Liver (tissue), 9 donors: Measurements from ENCODE around the gene DHRS9. TPM values are rescaled to one million over a fixed set of nuclear protein-coding genes. Genes with fewer than 3 reads are reported as not detected.

ENCODE experiments used
- DNase-seq: peaks from one replicate; pipeline ENCODE4 v3.0.0-alpha.2; 2017; ENCODE audit warnings: low spot score
- H3K27ac ChIP-seq, 2 donors: one replicate each; pipeline ENCODE4 v1.7.0; 2013; ENCODE audit warnings: inconsistent platforms in 2 of 2, low read length in 2 of 2, control low read depth in 1 of 2, low read depth in 1 of 2, mild to moderate bottlenecking in 1 of 2
- H3K27me3 ChIP-seq, 4 donors: one replicate each; pipeline versions ENCODE4 v1.6.1 to v1.7.0; 2013; ENCODE audit warnings: low read length in 3 of 4, inconsistent platforms in 1 of 4, mild to moderate bottlenecking in 1 of 4, moderate library complexity in 1 of 4; ENCODE audit not compliant: control insufficient read depth in 4 of 4, insufficient read depth in 4 of 4
- H3K36me3 ChIP-seq, 4 donors: one replicate each; pipeline versions ENCODE4 v1.6.1 to v1.7.0; 2013; ENCODE audit warnings: low read length in 3 of 4, mild to moderate bottlenecking in 3 of 4, low read depth in 1 of 4, moderate library complexity in 1 of 4; ENCODE audit not compliant: control insufficient read depth in 4 of 4, insufficient read depth in 3 of 4
- H3K4me1 ChIP-seq, 4 donors: one replicate each; pipeline versions ENCODE4 v1.6.1 to v1.7.0; 2013; ENCODE audit warnings: low read length in 3 of 4, mild to moderate bottlenecking in 3 of 4, moderate library complexity in 1 of 4; ENCODE audit not compliant: control insufficient read depth in 4 of 4, insufficient read depth in 4 of 4
- H3K4me3 ChIP-seq, 3 donors: one replicate each; pipeline versions ENCODE4 v1.6.1 to v1.7.0; 2013; ENCODE audit warnings: low read length in 3 of 3, control low read depth in 1 of 3, low read depth in 1 of 3, mild to moderate bottlenecking in 1 of 3
- H3K9ac ChIP-seq, 2 donors: one replicate each; pipeline ENCODE4 v1.7.0; 2013; ENCODE audit warnings: low read length in 2 of 2, mild to moderate bottlenecking in 2 of 2, moderate library complexity in 2 of 2, control low read depth in 1 of 2, low read depth in 1 of 2
- H3K9me3 ChIP-seq, 4 donors: one replicate each; pipeline versions ENCODE4 v1.6.1 to v1.7.0; 2013; ENCODE audit warnings: low read length in 3 of 4; ENCODE audit not compliant: control insufficient read depth in 4 of 4
- EGR1 ChIP-seq, 2 donors: IDR thresholded peaks; 2 replicates each; pipeline ENCODE4 v1.6.1; 2016 to 2018; ENCODE audit warnings: antibody characterized with exemption in 2 of 2, low read depth in 2 of 2
- FOXA2 ChIP-seq: IDR thresholded peaks from 2 replicates; pipeline ENCODE4 v1.6.1; 2016; ENCODE audit warnings: antibody characterized with exemption
- GABPA ChIP-seq, 2 donors: IDR thresholded peaks in 1 of 2; conservative IDR thresholded peaks in 1 of 2; 2 replicates each; pipeline ENCODE4 v1.6.1; 2016; ENCODE audit warnings: antibody characterized with exemption in 2 of 2, mild to moderate bottlenecking in 1 of 2, moderate library complexity in 1 of 2
- HNF4G ChIP-seq: IDR thresholded peaks from 2 replicates; pipeline ENCODE4 v1.6.1; 2016; ENCODE audit warnings: antibody characterized with exemption
- RAD21 ChIP-seq, 2 donors: IDR thresholded peaks; 2 replicates each; pipeline ENCODE4 v1.6.1; 2016; ENCODE audit warnings: antibody characterized with exemption in 2 of 2, mild to moderate bottlenecking in 2 of 2
- RXRA ChIP-seq, 2 donors: IDR thresholded peaks; 2 replicates each; pipeline ENCODE4 v1.6.1; 2017 to 2018; ENCODE audit warnings: antibody characterized with exemption in 2 of 2, mild to moderate bottlenecking in 1 of 2
- SP1 ChIP-seq: IDR thresholded peaks from 2 replicates; pipeline ENCODE4 v1.6.1; 2018; ENCODE audit warnings: antibody characterized with exemption, mild to moderate bottlenecking
- TAF1 ChIP-seq: conservative IDR thresholded peaks from 2 replicates; pipeline ENCODE4 v1.6.1; 2016; ENCODE audit warnings: antibody characterized with exemption, mild to moderate bottlenecking
- WGBS: extraction: QIAGEN DNeasy Blood & Tissue Kit; methylation state at CpG from one replicate; pipeline ENCODE4 v1.1.7; 2013; 5-methylcytosine and 5-hydroxymethylcytosine counted together
- polyA plus RNA-seq, 2 donors: library from polyadenylated mRNA; stranded (reverse) in 1 of 2; unstranded in 1 of 2; fragments of 200-250 nt in 1 of 2; fragments of >200 nt in 1 of 2; fragmentation: Nextera tagmentation in 1 of 2; extraction: Ambion mirVana in 1 of 2; gene quantifications; one replicate each; pipeline versions ENCODE4 v1.2.1 to v1.2.3, GENCODE V29; 2013 to 2015
- total RNA-seq, 2 donors: library from RNA; depleted of rRNA; stranded (reverse); fragments of >200 nt; gene quantifications; one replicate each; pipeline ENCODE4 v1.2.3, GENCODE V29; 2014
- TF ChIP-seq, protein P1 (sequence below): fragments of 150-350 bp; IDR thresholded peaks from 2 replicates; pipeline ENCODE4 v1.5.1; 2017; ENCODE audit warnings: improper control_type of control experiment, low read depth, low read length; ENCODE audit not compliant: missing input control
- TF ChIP-seq, protein P2 (sequence below): IDR thresholded peaks from 2 replicates; pipeline ENCODE4 v1.6.1; 2016; ENCODE audit warnings: antibody characterized with exemption, mild to moderate bottlenecking
- TF ChIP-seq, protein P3 (sequence below): IDR thresholded peaks from 2 replicates; pipeline ENCODE4 v1.6.1; 2016; ENCODE audit warnings: antibody characterized with exemption
- donor health status: healthy.
- donor health status: healthy.
- donor health status: healthy.
- donor health status: healthy.
- donor health status: healthy.

Gene DHRS9
- total and polyA plus RNA-seq, 4 donors, result 0.25 to 0.93 (median 0.63) TPM

DNA sequence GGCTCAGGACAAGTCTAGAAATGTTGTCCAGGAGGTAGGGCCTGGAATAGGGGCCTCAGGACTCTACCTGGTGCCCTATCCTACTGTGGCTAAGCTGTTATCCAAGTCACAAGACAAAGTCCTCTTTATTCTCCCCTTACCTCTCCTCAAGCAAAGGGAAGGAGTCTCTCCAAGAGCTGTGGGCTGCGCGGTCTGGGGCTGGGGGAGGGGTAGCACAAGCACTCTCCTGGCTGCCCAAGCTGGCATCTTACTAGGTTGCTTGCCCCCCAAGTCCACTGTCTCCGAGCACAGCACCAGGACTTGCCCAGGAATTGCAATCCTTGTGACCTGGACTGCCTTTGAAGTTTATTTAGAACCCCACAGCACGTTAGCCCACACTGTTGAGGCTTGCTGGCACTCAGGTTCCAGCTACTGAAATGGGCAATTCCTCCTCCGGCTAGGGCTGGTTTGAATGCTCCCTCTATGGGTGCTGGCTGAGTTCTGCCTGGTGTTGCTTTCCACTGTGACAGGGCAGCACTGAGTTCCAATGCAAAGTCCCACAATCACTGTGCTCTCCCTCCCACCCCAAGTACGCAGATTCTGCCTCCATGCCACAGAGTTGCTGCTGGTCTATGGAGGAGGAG, 18.5 kb downstream of the DHRS9 start:
- WGBS, result 78% methylated on average over 6 of the region's 6 CpGs
- Histone ChIP-seq H3K4me3 (no peak overlapping the region), H3K27ac (no peak overlapping the region), H3K9me3 (no peaks in the 10 kb centered on the region), H3K36me3 (peaks cover 0 to 1% (median 0%) of the 10 kb centered on the region in 4 donors), H3K4me1 (no peaks in the 10 kb centered on the region), H3K27me3 (no peaks in the 10 kb centered on the region), H3K9ac (no peak overlapping the region)
- peak; percentile 73 to 80 for TF ChIP-seq RAD21 (IDR thresholded peaks at IDR 0.05)
- TF ChIP-seq, protein P1, sequence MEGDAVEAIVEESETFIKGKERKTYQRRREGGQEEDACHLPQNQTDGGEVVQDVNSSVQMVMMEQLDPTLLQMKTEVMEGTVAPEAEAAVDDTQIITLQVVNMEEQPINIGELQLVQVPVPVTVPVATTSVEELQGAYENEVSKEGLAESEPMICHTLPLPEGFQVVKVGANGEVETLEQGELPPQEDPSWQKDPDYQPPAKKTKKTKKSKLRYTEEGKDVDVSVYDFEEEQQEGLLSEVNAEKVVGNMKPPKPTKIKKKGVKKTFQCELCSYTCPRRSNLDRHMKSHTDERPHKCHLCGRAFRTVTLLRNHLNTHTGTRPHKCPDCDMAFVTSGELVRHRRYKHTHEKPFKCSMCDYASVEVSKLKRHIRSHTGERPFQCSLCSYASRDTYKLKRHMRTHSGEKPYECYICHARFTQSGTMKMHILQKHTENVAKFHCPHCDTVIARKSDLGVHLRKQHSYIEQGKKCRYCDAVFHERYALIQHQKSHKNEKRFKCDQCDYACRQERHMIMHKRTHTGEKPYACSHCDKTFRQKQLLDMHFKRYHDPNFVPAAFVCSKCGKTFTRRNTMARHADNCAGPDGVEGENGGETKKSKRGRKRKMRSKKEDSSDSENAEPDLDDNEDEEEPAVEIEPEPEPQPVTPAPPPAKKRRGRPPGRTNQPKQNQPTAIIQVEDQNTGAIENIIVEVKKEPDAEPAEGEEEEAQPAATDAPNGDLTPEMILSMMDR, result peak; percentile 27
- TF ChIP-seq EGR1 (IDR thresholded peaks at IDR 0.05; ENCODE audit: low read depth in 2 of 2), result no peak
- no peak for TF ChIP-seq GABPA (IDR thresholded peaks at IDR 0.05 in 1 of 2, conservative IDR thresholded peaks at IDR 0.05 in 1 of 2)
- DNase-seq, result no peak

DNA sequence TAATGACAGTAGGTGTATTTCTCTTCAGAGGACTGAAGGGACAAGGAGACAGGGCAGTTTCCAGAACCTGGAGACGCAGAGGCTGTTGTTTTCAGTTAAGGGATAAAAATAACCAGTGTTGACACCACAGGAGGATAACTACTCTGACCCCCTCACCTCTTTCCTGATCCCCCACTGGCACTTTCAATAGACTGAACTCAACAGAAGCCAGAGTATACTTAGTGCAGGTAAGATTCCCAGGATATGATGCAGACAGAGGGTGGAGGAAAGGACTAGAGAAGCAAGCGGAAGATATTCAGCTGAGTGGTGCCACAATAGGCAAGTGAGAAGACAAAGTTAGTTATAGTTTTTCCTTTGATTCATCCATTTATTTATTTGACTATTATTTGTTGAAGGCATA, 19.8 kb downstream of the DHRS9 start:
- WGBS, result 86% methylated on average over 2 of the region's 2 CpGs

More for the DNA sequence above, 19.8 kb downstream of the DHRS9 start:
- no peaks in the 10 kb centered on the region for H3K4me1 ChIP-seq
- H3K27me3 ChIP-seq, result no peaks in the 10 kb centered on the region
- peaks cover 0 to 1% (median 0%) of the 10 kb centered on the region in 4 donors for H3K36me3 ChIP-seq
- TF ChIP-seq GABPA (IDR thresholded peaks at IDR 0.05 in 1 of 2, conservative IDR thresholded peaks at IDR 0.05 in 1 of 2) (no peak), RXRA (IDR thresholded peaks at IDR 0.05) (no peak), FOXA2 (no peak), HNF4G (no peak), SP1 (no peak), TAF1 (no peak)
- TF ChIP-seq, protein P2, sequence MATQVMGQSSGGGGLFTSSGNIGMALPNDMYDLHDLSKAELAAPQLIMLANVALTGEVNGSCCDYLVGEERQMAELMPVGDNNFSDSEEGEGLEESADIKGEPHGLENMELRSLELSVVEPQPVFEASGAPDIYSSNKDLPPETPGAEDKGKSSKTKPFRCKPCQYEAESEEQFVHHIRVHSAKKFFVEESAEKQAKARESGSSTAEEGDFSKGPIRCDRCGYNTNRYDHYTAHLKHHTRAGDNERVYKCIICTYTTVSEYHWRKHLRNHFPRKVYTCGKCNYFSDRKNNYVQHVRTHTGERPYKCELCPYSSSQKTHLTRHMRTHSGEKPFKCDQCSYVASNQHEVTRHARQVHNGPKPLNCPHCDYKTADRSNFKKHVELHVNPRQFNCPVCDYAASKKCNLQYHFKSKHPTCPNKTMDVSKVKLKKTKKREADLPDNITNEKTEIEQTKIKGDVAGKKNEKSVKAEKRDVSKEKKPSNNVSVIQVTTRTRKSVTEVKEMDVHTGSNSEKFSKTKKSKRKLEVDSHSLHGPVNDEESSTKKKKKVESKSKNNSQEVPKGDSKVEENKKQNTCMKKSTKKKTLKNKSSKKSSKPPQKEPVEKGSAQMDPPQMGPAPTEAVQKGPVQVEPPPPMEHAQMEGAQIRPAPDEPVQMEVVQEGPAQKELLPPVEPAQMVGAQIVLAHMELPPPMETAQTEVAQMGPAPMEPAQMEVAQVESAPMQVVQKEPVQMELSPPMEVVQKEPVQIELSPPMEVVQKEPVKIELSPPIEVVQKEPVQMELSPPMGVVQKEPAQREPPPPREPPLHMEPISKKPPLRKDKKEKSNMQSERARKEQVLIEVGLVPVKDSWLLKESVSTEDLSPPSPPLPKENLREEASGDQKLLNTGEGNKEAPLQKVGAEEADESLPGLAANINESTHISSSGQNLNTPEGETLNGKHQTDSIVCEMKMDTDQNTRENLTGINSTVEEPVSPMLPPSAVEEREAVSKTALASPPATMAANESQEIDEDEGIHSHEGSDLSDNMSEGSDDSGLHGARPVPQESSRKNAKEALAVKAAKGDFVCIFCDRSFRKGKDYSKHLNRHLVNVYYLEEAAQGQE, result no peak
- TF ChIP-seq, protein P1, result no peak
- TF ChIP-seq, protein P3, sequence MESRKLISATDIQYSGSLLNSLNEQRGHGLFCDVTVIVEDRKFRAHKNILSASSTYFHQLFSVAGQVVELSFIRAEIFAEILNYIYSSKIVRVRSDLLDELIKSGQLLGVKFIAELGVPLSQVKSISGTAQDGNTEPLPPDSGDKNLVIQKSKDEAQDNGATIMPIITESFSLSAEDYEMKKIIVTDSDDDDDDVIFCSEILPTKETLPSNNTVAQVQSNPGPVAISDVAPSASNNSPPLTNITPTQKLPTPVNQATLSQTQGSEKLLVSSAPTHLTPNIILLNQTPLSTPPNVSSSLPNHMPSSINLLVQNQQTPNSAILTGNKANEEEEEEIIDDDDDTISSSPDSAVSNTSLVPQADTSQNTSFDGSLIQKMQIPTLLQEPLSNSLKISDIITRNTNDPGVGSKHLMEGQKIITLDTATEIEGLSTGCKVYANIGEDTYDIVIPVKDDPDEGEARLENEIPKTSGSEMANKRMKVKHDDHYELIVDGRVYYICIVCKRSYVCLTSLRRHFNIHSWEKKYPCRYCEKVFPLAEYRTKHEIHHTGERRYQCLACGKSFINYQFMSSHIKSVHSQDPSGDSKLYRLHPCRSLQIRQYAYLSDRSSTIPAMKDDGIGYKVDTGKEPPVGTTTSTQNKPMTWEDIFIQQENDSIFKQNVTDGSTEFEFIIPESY, result no peak
- no peak overlapping the region for H3K4me3 ChIP-seq
- no peak for DNase-seq
- H3K27ac ChIP-seq, result no peak overlapping the region
- no peak overlapping the region for H3K9ac ChIP-seq
- H3K9me3 ChIP-seq, result no peaks in the 10 kb centered on the region
